GM12873 (cell line): ENCODE results near the gene DLEC1.

Source experiments
- CTCF ChIP-seq: IDR thresholded peaks from 2 replicates; pipeline ENCODE4 v1.5.1; 2012; ENCODE audit warnings: low read depth, mild to moderate bottlenecking, moderate library complexity, low read length, control low read depth; ENCODE audit not compliant: insufficient read depth; ENCODE audit errors: missing control alignments

DLEC1 gene

GRCh38 chr3:38022301-38022700 lies 16.7 kb upstream of the DLEC1 start:
- no peak for TF ChIP-seq CTCF

GRCh38 chr3:38022896-38023709 lies 15.9 kb upstream of the DLEC1 start:
- TF ChIP-seq CTCF: no peak

DNA sequence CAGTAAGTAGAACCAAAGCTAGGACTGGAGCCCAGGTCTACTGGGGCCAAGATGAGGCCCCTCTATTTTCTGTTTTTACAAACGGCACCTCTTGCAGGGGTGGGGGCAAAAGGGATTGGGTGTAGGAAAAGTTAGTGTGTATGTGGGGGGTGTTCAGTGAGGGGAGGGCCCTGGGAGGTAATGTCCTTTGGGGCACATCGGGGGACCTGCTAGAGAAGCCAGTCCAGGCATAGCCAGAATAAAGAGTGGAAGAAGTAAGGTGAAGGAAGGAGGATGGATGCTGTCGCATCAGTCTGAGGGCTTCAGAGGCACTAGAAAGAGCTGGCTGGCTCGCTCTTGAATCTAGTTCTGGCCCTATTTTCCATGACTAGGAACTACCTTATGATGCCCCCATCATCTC lies 12.2 kb upstream of the DLEC1 start:
- no peak for TF ChIP-seq CTCF

- no peak for TF ChIP-seq CTCF
Measured at GRCh38 chr3:38027466-38028465, 11.2 kb upstream of the DLEC1 start.

DNA sequence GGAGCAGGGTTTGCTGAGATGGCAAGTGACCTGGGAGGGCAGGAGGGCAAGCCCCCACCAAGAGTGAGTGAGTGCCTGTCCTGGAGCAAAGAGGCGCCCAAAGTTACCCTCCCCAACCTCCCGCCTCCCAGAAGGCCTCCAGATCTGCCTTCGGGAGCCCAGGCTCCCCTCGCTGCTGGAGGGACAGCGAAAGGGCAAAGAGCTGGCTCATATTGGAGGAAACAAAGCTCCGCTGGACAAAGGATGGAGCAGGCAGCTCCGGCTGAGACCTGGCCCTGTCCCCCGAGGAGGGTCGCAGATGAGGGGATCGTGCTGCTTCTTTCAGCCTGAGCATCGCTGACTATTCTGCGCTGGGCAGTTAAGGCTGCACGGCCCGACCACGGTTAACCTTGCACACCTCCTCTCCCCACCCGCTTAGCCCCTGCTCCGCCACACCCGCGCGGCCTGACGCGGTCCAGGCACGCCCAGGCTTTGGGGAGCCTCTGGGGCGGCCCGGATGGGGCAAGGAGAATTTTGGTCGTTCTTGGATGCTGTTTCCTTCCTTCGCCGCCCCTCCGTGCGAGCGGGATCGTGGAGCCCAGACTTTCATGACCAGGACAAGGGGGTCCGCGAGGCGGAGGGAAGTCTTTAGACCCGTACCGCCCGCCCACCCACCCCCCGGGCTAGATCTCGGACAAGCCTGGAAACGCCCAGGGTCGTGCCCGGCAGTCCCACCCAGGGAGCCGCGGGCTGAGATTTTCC lies 10.2 kb upstream of the DLEC1 start:
- no peak for TF ChIP-seq CTCF

- TF ChIP-seq CTCF: no peak
Measured at GRCh38 chr3:38029400-38030125, 9.4 kb upstream of the DLEC1 start, which contains the start of gene PLCD1. Gene PLCD1 (minus strand): TSS chr3:38029642. CDS start chr3:38029539, 103 bp downstream.
